ENCODE results near the gene EXD3.

DNA sequence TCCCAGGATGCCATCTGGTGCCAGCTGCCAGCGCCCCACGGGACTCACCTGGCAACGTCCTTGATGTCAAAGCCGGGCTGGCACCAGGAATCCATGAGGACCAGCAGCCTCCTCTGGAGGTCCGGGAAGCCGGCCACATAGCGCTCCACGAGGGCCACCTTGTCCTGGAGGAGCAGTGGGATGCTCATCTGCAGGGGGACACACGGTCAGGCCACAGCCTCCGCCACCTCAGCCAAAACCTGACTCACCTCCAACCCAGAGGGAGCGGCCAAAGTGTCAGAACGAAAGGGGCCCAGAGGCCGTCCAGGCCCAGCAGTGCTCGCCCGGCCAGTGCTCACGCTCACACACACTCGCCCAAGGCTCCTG, 56.5 kb downstream of the EXD3 start:
- TF ChIP-seq, protein P1, sequence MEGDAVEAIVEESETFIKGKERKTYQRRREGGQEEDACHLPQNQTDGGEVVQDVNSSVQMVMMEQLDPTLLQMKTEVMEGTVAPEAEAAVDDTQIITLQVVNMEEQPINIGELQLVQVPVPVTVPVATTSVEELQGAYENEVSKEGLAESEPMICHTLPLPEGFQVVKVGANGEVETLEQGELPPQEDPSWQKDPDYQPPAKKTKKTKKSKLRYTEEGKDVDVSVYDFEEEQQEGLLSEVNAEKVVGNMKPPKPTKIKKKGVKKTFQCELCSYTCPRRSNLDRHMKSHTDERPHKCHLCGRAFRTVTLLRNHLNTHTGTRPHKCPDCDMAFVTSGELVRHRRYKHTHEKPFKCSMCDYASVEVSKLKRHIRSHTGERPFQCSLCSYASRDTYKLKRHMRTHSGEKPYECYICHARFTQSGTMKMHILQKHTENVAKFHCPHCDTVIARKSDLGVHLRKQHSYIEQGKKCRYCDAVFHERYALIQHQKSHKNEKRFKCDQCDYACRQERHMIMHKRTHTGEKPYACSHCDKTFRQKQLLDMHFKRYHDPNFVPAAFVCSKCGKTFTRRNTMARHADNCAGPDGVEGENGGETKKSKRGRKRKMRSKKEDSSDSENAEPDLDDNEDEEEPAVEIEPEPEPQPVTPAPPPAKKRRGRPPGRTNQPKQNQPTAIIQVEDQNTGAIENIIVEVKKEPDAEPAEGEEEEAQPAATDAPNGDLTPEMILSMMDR (IDR thresholded peaks at IDR 0.05) = no peak
- no peak for TF ChIP-seq POLR2A (IDR thresholded peaks at IDR 0.05)
